ENCODE data around the gene OR6N1.

Gene OR6N1, protein sequence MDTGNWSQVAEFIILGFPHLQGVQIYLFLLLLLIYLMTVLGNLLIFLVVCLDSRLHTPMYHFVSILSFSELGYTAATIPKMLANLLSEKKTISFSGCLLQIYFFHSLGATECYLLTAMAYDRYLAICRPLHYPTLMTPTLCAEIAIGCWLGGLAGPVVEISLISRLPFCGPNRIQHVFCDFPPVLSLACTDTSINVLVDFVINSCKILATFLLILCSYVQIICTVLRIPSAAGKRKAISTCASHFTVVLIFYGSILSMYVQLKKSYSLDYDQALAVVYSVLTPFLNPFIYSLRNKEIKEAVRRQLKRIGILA

DNA sequence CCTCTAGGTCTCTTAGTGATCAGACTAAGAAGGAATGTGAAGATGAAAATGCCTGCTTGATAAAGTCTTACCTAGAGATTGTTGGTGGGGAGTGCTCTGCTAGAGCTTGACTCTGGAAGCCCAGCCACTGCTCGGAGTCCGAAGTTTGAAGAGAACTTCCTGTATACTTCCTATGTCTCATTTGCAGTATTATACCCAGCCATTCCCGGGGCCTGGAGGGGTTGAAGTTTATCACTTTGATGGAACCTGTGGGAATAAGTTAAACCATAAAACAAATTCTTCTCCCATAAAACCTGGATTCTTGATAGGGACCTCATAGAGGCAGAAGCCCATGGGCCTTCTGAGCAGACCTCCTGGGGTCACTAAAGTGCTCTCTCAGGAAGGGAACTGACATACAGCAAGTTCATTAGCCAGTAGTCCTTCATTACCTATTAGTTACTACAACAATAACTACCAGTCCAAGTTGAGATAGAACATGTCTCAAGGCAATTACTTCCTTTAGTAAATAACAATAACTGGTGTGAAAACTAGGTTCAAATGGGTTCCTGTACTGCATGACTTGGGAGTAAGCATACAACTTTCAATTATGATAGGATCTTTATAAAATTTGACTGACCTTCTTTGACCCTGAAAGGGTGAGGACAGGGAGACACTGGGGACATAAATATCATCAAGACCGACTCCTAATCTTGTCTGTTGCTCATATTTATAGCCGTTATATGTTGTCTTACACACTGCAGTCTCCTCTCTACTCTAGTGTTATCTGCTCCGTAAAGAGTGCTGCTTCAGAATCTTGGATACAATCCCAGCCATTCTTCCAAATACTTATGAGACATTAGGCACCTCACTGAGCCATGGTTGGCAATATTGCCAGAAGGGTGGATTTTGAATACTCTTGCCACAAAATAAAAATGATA, at the start of gene OR6N1:
OR6N1 (minus strand) TSS at position 246 of the 917 bp plus-strand sequence. CDS start 5,513 bp downstream, outside the sequence.
- DNase-seq (ENCODE audit: low read depth) = no peak

- no peak for DNase-seq (ENCODE audit: low read depth)
Measured at GRCh38 chr1:158821723-158822122, 49.7 kb upstream of the OR6N1 start.

DNA sequence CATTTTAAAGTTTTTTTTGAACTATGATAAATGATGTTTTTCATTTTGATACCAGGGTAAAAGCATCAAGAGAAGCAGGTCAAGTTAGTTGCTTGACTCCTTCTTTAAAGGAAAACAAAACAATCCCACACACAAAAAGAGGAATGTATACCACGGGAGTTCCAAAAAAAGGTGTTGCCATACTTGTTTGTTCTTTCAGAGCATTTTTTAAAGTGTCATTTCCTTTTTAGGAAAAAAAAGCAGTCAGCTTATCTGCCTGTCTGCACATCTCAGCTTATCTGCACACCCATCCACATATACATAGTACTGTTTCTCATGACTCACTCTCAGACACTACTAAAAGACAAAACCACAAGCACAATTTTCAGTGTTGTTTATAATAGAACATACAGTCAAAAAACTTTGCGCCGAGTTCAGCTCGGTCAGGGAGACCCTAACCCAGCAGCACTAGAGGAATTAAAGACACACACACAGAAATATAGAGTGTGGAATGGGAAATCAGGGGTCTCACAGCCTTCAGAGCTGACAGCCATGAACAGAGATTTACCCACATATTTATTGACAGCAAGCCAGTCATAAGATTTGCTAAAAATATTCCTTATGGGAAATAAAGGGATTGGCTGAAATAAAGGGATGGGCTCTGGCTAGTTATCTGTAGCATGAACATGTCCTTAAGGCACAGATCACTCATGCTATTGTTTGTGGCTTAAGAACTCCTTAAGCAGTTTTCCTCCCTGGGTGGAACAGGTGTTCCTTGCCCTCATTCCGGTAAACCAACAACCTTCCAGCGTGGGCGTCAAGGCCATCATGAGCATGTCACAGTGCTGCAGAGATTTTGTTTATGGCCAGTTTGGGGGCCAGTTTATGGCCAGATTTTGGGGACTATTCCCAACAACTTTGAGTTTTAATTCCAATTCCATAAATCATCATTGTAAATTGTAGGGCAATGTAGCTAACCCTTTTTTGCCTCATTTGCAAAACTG, 47.8 kb upstream of the OR6N1 start:
- no peak for DNase-seq (ENCODE audit: low read depth)

DNA sequence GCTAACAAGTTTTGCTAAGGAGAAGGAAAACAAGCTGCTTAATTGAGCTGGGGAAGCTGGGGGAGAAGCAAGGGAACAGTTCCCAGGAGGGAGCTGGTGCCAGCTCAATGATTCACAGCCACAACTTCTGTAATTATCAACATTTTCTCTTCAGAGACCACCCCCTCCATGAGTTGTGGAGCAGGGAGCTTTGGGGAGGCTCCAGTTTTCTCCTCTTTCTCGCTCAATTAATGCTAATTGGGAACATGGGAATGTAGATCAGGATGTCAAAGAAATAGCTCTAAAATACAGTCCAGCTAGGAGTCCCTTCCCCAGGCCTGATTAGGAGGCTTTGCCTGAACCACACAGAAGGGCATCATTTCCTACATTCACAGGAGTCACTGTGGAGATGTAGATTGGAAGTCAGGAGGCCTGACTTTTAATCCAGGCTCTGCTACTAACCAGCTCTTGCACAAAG, 47.0 kb upstream of the OR6N1 start:
- DNase-seq (ENCODE audit: low read depth) = no peak

- DNase-seq (ENCODE audit: low read depth) = no peak
Measured at GRCh38 chr1:158818560-158818959, 46.6 kb upstream of the OR6N1 start.

GRCh38 chr1:158814970-158815369, 43.0 kb upstream of the OR6N1 start:
- no peak for DNase-seq (ENCODE audit: low read depth)

GRCh38 chr1:158813164-158813563, 41.2 kb upstream of the OR6N1 start:
- DNase-seq (ENCODE audit: low read depth) = no peak

GRCh38 chr1:158812336-158812735, 40.3 kb upstream of the OR6N1 start:
- DNase-seq (ENCODE audit: low read depth) = no peak

GRCh38 chr1:158810311-158810710, 38.3 kb upstream of the OR6N1 start:
- DNase-seq (ENCODE audit: low read depth) = no peak

- DNase-seq (ENCODE audit: low read depth) = no peak
Measured at GRCh38 chr1:158809862-158810261, 37.9 kb upstream of the OR6N1 start.

DNA sequence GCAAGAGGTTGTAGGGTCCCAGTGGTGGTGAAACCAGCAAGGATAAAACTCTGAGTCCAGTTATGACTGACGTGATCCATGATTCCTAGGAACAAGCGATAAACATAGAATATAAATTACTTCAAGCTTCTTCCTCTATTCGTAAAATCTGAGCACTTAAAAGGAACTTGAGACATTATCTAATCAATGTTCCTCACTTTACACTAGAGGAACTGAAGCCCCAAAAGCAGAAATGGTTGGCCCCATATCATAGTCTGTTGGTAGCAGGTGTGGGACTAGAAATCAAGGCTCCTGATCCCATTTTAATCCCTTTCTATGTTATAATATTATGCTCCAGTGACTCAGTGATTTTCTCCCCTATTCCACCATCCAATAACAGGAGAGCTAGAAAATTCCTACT, 37.3 kb upstream of the OR6N1 start:
- no peak for DNase-seq (ENCODE audit: low read depth)

DNA sequence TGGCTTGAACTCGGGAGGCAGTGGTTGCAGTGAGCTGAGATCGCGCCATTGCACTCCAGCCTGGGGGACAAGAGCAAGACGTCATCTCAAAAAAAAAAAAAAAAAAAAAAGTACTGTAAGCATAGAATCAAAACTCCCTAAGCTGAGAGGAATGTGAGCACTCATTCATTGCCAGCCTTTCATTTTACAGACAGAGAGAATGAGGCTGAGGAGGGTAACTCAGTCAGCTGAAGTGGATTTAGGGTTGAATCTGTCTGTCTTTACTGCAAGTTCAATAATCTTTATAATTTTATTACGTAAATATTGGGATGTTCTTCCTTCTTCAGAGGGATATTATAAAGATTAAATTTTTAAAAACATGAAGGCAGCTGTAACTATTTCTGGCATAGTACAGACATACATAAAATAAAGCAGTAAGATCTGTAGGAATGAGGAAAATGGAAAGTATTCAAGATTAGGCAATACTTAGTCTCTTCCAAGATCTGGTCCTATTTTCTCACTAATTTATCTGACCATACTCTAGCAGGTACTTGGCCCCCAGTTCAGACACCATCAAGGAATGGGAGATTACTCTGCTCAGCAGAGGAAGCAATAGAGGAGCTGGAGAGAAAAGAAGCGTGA, 35.0 kb upstream of the OR6N1 start:
- no peak for DNase-seq (ENCODE audit: low read depth)

- no peak for DNase-seq (ENCODE audit: low read depth)
Measured at GRCh38 chr1:158803678-158804077, 31.7 kb upstream of the OR6N1 start.

GRCh38 chr1:158801396-158801795, 29.4 kb upstream of the OR6N1 start:
- DNase-seq (ENCODE audit: low read depth) = no peak

- no peak for DNase-seq (ENCODE audit: low read depth)
Measured at GRCh38 chr1:158800526-158800925, 28.5 kb upstream of the OR6N1 start.

- DNase-seq (ENCODE audit: low read depth) = no peak
Measured at GRCh38 chr1:158799689-158800088, 27.7 kb upstream of the OR6N1 start.

- no peak for DNase-seq (ENCODE audit: low read depth)
Measured at GRCh38 chr1:158798531-158798930, 26.5 kb upstream of the OR6N1 start.

DNA sequence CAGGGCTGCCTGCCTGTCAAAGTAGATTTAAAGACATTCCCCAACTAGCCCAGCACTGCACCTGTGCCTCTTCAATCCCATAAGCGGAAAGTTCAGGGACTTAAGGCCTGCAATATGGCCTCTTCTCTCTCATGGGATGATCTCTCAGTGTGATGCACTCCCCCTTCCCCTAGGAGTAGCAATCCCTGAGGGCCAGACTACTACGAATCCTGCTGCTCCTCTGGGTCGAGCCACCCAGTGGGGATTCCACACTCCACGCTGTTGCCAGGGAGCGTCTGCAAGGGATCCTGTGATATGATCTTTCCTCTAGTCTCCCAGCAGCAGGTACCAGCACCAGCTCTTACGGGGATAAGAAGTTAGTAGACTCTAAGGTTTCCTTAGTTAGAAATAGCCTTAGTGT, 22.3 kb upstream of the OR6N1 start:
- DNase-seq (ENCODE audit: low read depth) = no peak

DNA sequence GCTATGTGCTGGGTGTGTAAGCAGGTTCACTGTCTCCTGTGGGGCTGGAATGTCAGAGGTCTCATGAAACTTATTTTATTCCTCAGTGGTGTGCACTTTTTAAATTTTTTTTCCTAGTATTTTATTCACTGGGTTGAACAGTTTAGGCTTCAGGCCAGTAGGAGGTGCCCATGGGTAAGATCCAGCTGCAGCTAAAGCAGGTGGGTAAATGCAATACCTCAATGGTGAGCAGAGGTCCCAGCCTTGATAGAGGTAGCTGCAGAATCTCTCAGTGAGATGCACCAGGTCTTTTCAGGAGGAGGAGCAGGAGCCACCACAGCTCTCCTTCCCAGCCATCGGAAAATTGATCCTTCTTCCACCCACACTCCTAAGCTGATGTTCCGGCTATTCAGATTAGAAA, 21.6 kb upstream of the OR6N1 start:
- peak; percentile 7 for DNase-seq (ENCODE audit: low read depth)

- DNase-seq (ENCODE audit: low read depth) = no peak
Measured at GRCh38 chr1:158781104-158781503, 9.1 kb upstream of the OR6N1 start, which contains the start of gene OR6N2. Gene OR6N2 (minus strand): TSS chr1:158781204. CDS start chr1:158777635, 3,569 bp downstream.

DNA sequence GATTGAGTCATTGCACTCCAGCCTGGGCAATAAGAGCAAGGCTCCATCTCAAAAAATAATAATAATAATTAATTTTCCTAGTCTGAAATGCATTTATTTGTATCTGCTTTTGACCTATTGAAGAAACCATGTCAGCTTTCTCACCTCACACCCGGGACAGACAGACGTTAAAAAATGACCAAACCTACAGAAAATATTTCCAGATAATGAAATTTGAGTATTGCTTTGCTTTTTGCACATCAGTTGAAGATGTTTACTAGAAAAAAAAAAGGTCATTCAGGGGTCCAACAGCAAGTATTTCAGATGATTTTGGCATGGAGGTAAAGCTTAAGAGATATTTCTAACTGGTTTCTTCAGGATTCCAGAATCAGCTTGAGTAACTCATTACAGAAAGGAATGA, 17.6 kb downstream of the OR6N1 start, which contains the start of gene OR6K6:
OR6K6 (plus strand) TSS at position 301 of the 400 bp plus-strand sequence. CDS start 168 bp downstream, outside the sequence.
- no peak for DNase-seq (ENCODE audit: low read depth)

All from stimulated activated CD8-positive, alpha-beta memory T cell treated with anti-CD3 and anti-CD28 coated beads, Interleukin-15, amount 100 ng/mL, for 1 hour (primary cell).